OCI-LY7 (cell line): ENCODE data around the gene SLC35C1.

Experiments used
- CTCF ChIP-seq: fragments of 200-600 bp; sonication (generic); conservative IDR thresholded peaks from 2 replicates; pipeline ENCODE4 v1.5.1; 2014; ENCODE audit warnings: mild to moderate bottlenecking, antibody characterized with exemption, low read length, moderate library complexity, mixed read lengths
- EZH2phosphoT487 ChIP-seq: fragments of 200-600 bp; sonication (generic); IDR thresholded peaks from 2 replicates; pipeline ENCODE4 v1.6.1; 2018; ENCODE audit warnings: low read depth, borderline replicate concordance, mild to moderate bottlenecking, mixed run types, antibody characterized with exemption, low read length, moderate library complexity, mixed read lengths

GRCh38 chr11:45859661-45860140 lies 54.8 kb downstream of the SLC35C1 start:
- TF ChIP-seq CTCF, result no peak
- no peak for TF ChIP-seq EZH2phosphoT487
